ENCODE measurements around the gene ZHX3.

ZHX3 gene

DNA sequence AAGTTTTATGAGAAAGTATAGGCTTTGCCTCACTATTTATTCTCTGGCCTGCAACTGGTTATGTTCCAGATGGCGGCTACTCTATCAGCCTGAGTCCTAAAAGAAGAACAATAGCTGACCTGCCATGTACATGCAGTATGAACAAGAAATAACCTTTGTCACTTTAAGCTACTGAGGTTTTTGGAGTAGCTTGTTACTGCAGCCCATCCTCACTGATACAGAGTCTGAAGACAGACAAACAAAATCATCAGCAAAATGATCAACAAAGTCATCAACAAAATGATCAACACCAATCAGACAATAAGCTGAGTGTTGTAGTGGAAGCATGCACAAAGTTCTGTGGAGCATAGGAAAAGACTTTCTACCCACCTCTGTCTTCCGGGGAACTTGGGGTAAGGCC lies 97.7 kb downstream of the ZHX3 start:
- H3K79me2 ChIP-seq (ENCODE audit: control insufficient read depth, insufficient read depth, low read length), result no peaks in the 10 kb centered on the region
- H3K9ac ChIP-seq (ENCODE audit: low read length), result no peak overlapping the region
- H3K36me3 ChIP-seq (ENCODE audit: control insufficient read depth, insufficient read depth, low read length), result no peaks in the 10 kb centered on the region
- H2BK120ac ChIP-seq (ENCODE audit: low read depth, low read length), result no peak overlapping the region
- H2AK5ac ChIP-seq (ENCODE audit: low read length), result no peak overlapping the region
- DNase-seq, result no peak
- no peak overlapping the region for H3K56ac ChIP-seq (ENCODE audit: low read length)
- no peak overlapping the region for H4K5ac ChIP-seq (ENCODE audit: low read length)
- no peaks in the 10 kb centered on the region for H3K4me1 ChIP-seq (ENCODE audit: control insufficient read depth, low read depth, low read length)
- no peak overlapping the region for H3K4me2 ChIP-seq (ENCODE audit: low read length)
- no peak overlapping the region for H3K4ac ChIP-seq (ENCODE audit: low read depth, low read length)
- no peak overlapping the region for H3K4me3 ChIP-seq (ENCODE audit: low read length)
- no CpG with 5 or more reads among the region's 2 CpGs for WGBS (ENCODE audit: extremely low coverage, insufficient coverage, low lambda C conversion rate)
- no peak overlapping the region for H2BK15ac ChIP-seq (replicated peaks; ENCODE audit: low read depth)
- no peak overlapping the region for H3K23ac ChIP-seq (ENCODE audit: low read length)
- no peak overlapping the region for H3K27ac ChIP-seq (ENCODE audit: low read depth, low read length)
- no peaks in the 10 kb centered on the region for H3K79me1 ChIP-seq (ENCODE audit: low read length)
- H4K8ac ChIP-seq (ENCODE audit: low read depth, low read length), result no peak overlapping the region
- H3K18ac ChIP-seq (ENCODE audit: low read length), result no peak overlapping the region
- H3K27me3 ChIP-seq (ENCODE audit: insufficient read depth, low read length, poor library complexity), result no peaks in the 10 kb centered on the region
- no peak overlapping the region for H2BK5ac ChIP-seq (ENCODE audit: low read length)

DNA sequence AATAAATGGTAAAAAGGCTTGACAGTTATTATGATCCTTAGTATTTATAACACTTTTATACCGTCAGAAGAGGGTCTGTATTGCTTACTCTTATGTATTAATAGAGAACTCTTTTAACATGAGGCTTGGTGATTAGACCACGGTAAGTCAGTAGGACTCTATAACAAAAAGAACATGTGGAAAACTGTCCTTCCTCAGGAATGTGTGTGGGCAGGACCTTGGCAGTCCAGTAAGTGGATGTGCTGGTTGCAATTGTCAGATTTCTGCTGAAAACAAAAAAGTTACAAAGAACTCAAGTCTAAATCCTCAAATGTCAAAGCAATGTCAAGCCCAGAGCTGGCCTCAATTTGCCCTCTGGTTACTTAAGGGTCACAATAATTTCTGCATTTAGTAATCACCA lies 99.1 kb downstream of the ZHX3 start:
- Histone ChIP-seq H2BK15ac (replicated peaks; ENCODE audit: low read depth) (no peak overlapping the region), H3K4me3 (ENCODE audit: low read length) (no peak overlapping the region), H4K8ac (ENCODE audit: low read depth, low read length) (no peak overlapping the region), H3K79me2 (ENCODE audit: control insufficient read depth, insufficient read depth, low read length) (no peaks in the 10 kb centered on the region), H2BK120ac (ENCODE audit: low read depth, low read length) (no peak overlapping the region), H3K4me1 (ENCODE audit: control insufficient read depth, low read depth, low read length) (no peaks in the 10 kb centered on the region), H2BK5ac (ENCODE audit: low read length) (no peak overlapping the region), H3K36me3 (ENCODE audit: control insufficient read depth, insufficient read depth, low read length) (no peaks in the 10 kb centered on the region), H3K27ac (ENCODE audit: low read depth, low read length) (no peak overlapping the region), H3K4me2 (ENCODE audit: low read length) (no peak overlapping the region), H3K9ac (ENCODE audit: low read length) (no peak overlapping the region), H3K18ac (ENCODE audit: low read length) (no peak overlapping the region), H2AK5ac (ENCODE audit: low read length) (no peak overlapping the region), H3K56ac (ENCODE audit: low read length) (no peak overlapping the region), H3K4ac (ENCODE audit: low read depth, low read length) (no peak overlapping the region), H3K23ac (ENCODE audit: low read length) (no peak overlapping the region), H4K5ac (ENCODE audit: low read length) (no peak overlapping the region), H3K27me3 (ENCODE audit: insufficient read depth, low read length, poor library complexity) (no peaks in the 10 kb centered on the region), H3K79me1 (ENCODE audit: low read length) (no peaks in the 10 kb centered on the region)
- no peak for DNase-seq
- no CpG with 5 or more reads among the region's 2 CpGs for WGBS (ENCODE audit: extremely low coverage, insufficient coverage, low lambda C conversion rate)

DNA sequence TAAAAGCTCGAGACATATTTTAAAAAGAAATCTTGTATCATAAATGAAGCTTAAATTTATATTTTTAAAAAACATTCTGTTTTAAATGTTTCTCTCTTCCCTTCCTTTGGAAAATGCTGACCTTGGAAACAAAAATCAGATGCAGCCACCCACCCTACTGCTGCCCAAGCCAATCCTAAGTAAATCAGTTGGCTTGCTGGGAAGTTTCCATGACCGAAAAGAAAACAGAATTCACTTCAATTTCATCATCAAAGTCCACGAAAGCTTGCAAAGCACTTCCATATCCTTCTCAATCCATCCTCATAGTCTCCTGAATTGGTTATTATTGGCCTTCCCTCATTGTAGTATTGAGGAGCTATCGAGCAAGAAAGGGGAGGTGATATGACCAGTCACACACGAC lies 100.1 kb downstream of the ZHX3 start:
- Histone ChIP-seq H3K79me2 (ENCODE audit: control insufficient read depth, insufficient read depth, low read length) (no peaks in the 10 kb centered on the region), H2BK15ac (replicated peaks; ENCODE audit: low read depth) (no peak overlapping the region), H3K18ac (ENCODE audit: low read length) (no peak overlapping the region), H2BK120ac (ENCODE audit: low read depth, low read length) (no peak overlapping the region), H2AK5ac (ENCODE audit: low read length) (no peak overlapping the region), H3K4me3 (ENCODE audit: low read length) (no peak overlapping the region), H3K4ac (ENCODE audit: low read depth, low read length) (no peak overlapping the region), H4K5ac (ENCODE audit: low read length) (no peak overlapping the region), H3K36me3 (ENCODE audit: control insufficient read depth, insufficient read depth, low read length) (no peaks in the 10 kb centered on the region), H3K9ac (ENCODE audit: low read length) (no peak overlapping the region), H3K27me3 (ENCODE audit: insufficient read depth, low read length, poor library complexity) (no peaks in the 10 kb centered on the region), H3K4me2 (ENCODE audit: low read length) (no peak overlapping the region), H3K27ac (ENCODE audit: low read depth, low read length) (no peak overlapping the region), H3K4me1 (ENCODE audit: control insufficient read depth, low read depth, low read length) (no peaks in the 10 kb centered on the region), H4K8ac (ENCODE audit: low read depth, low read length) (no peak overlapping the region), H3K23ac (ENCODE audit: low read length) (no peak overlapping the region), H2BK5ac (ENCODE audit: low read length) (no peak overlapping the region), H3K56ac (ENCODE audit: low read length) (no peak overlapping the region), H3K79me1 (ENCODE audit: low read length) (no peaks in the 10 kb centered on the region)
- no CpG with 5 or more reads among the region's 5 CpGs for WGBS (ENCODE audit: extremely low coverage, insufficient coverage, low lambda C conversion rate)
- DNase-seq, result no peak

DNA sequence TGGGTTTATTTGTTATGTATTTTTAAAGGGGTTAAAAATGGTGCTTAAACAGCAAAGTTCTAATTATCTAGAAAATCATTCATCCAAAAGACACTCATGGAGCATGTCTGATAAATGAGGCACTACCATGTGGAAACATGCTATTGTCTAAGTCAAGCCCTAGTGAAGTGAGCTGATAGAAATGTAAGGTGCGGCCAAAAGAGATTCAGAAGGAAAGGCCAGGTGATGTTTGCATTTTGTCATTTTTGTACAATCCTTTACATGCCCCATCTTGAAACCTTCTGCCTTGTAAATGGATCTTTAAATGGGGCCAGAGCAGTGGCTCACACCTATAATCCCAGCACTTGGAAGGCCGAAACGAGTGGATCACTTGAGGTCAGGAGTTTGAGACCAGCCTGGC lies 102.9 kb downstream of the ZHX3 start:
- DNase-seq, result no peak

DNA sequence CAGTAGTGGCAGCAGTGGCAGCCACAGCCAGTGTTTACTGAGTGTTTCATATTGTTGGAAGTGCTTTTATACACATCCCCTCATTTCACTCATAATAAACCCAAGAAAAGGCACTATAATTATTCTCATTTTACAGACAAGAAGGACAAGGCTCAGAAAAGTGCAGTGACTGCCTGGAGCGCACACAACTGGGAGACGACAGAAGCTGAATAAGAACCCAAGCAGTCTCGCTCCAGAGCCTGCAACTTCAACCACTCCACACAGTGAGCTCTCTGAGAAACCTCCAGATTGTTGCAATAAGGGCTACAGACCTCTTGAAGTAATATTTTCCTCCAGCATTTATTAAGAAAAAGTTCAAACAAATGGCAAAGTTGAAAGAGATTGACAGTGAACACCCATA lies 103.3 kb downstream of the ZHX3 start:
- H2AK5ac ChIP-seq (ENCODE audit: low read length), result no peak overlapping the region
- no peak for DNase-seq
- no peak overlapping the region for H3K4ac ChIP-seq (ENCODE audit: low read depth, low read length)
- WGBS (ENCODE audit: extremely low coverage, insufficient coverage, low lambda C conversion rate), result no CpG with 5 or more reads among the region's 3 CpGs
- H4K5ac ChIP-seq (ENCODE audit: low read length), result no peak overlapping the region
- H3K36me3 ChIP-seq (ENCODE audit: control insufficient read depth, insufficient read depth, low read length), result no peaks in the 10 kb centered on the region
- no peak overlapping the region for H3K27ac ChIP-seq (ENCODE audit: low read depth, low read length)
- H3K79me2 ChIP-seq (ENCODE audit: control insufficient read depth, insufficient read depth, low read length), result no peaks in the 10 kb centered on the region
- no peaks in the 10 kb centered on the region for H3K27me3 ChIP-seq (ENCODE audit: insufficient read depth, low read length, poor library complexity)
- H3K4me3 ChIP-seq (ENCODE audit: low read length), result no peak overlapping the region
- no peaks in the 10 kb centered on the region for H3K4me1 ChIP-seq (ENCODE audit: control insufficient read depth, low read depth, low read length)
- H2BK120ac ChIP-seq (ENCODE audit: low read depth, low read length), result no peak overlapping the region
- H2BK5ac ChIP-seq (ENCODE audit: low read length), result no peak overlapping the region
- no peak overlapping the region for H3K23ac ChIP-seq (ENCODE audit: low read length)
- no peaks in the 10 kb centered on the region for H3K79me1 ChIP-seq (ENCODE audit: low read length)
- H3K9ac ChIP-seq (ENCODE audit: low read length), result no peak overlapping the region
- no peak overlapping the region for H3K18ac ChIP-seq (ENCODE audit: low read length)
- H4K8ac ChIP-seq (ENCODE audit: low read depth, low read length), result no peak overlapping the region
- no peak overlapping the region for H3K4me2 ChIP-seq (ENCODE audit: low read length)
- H3K56ac ChIP-seq (ENCODE audit: low read length), result no peak overlapping the region
- H2BK15ac ChIP-seq (replicated peaks; ENCODE audit: low read depth), result no peak overlapping the region

More for the DNA sequence above, 102.9 kb downstream of the ZHX3 start:
- Histone ChIP-seq H4K8ac (ENCODE audit: low read depth, low read length) (no peak overlapping the region), H3K4me1 (ENCODE audit: control insufficient read depth, low read depth, low read length) (no peaks in the 10 kb centered on the region), H3K27me3 (ENCODE audit: insufficient read depth, low read length, poor library complexity) (no peaks in the 10 kb centered on the region), H3K4me3 (ENCODE audit: low read length) (no peak overlapping the region), H3K36me3 (ENCODE audit: control insufficient read depth, insufficient read depth, low read length) (no peaks in the 10 kb centered on the region), H3K4ac (ENCODE audit: low read depth, low read length) (no peak overlapping the region), H3K79me2 (ENCODE audit: control insufficient read depth, insufficient read depth, low read length) (no peaks in the 10 kb centered on the region), H3K56ac (ENCODE audit: low read length) (no peak overlapping the region), H3K27ac (ENCODE audit: low read depth, low read length) (no peak overlapping the region), H2BK5ac (ENCODE audit: low read length) (no peak overlapping the region), H2AK5ac (ENCODE audit: low read length) (no peak overlapping the region), H3K79me1 (ENCODE audit: low read length) (no peaks in the 10 kb centered on the region), H2BK120ac (ENCODE audit: low read depth, low read length) (no peak overlapping the region), H3K23ac (ENCODE audit: low read length) (no peak overlapping the region), H3K9ac (ENCODE audit: low read length) (no peak overlapping the region), H3K4me2 (ENCODE audit: low read length) (no peak overlapping the region), H2BK15ac (replicated peaks; ENCODE audit: low read depth) (no peak overlapping the region), H4K5ac (ENCODE audit: low read length) (no peak overlapping the region), H3K18ac (ENCODE audit: low read length) (no peak overlapping the region)
- WGBS (ENCODE audit: extremely low coverage, insufficient coverage, low lambda C conversion rate), result no CpG with 5 or more reads among the region's 3 CpGs

DNA sequence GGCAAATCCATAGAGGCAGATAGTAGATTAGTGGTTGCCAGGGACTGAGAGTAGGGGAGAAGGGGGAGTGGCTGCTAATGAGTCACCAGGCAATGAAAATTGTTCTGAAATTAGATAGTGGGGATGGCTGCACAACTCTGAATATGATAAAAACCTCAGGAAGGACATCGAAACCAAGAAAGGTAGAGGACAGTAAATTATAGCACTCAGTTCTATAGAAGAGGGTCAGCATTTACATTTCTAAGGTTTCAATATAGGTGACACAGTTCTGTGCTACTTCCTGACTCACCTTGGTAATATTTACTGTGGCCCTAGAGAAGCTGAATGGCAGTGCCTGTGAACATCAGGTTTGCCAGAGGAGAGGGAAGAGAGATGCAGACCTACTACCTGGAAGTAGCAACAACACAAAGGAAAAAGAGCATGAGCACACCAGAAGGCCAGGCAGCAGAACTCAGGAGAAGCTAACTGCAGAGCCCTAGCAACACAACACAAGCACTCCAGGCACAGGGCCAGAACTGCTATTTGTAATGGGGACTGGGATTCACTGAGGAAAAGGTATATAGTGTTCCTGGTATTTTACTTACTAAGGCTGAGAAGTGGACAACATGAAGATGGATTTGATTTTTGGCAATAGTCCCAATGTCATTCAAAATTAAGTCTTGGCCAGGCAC lies 104.2 kb downstream of the ZHX3 start:
- Histone ChIP-seq H3K27me3 (ENCODE audit: insufficient read depth, low read length, poor library complexity) (no peaks in the 10 kb centered on the region), H3K4ac (ENCODE audit: low read depth, low read length) (no peak overlapping the region), H2BK15ac (replicated peaks; ENCODE audit: low read depth) (no peak overlapping the region), H4K5ac (ENCODE audit: low read length) (no peak overlapping the region), H2BK120ac (ENCODE audit: low read depth, low read length) (no peak overlapping the region), H3K79me1 (ENCODE audit: low read length) (no peaks in the 10 kb centered on the region), H2AK5ac (ENCODE audit: low read length) (no peak overlapping the region), H3K79me2 (ENCODE audit: control insufficient read depth, insufficient read depth, low read length) (no peaks in the 10 kb centered on the region), H4K8ac (ENCODE audit: low read depth, low read length) (no peak overlapping the region), H3K4me2 (ENCODE audit: low read length) (no peak overlapping the region), H3K9ac (ENCODE audit: low read length) (no peak overlapping the region), H3K27ac (ENCODE audit: low read depth, low read length) (no peak overlapping the region), H2BK5ac (ENCODE audit: low read length) (no peak overlapping the region), H3K4me1 (ENCODE audit: control insufficient read depth, low read depth, low read length) (no peaks in the 10 kb centered on the region), H3K36me3 (ENCODE audit: control insufficient read depth, insufficient read depth, low read length) (no peaks in the 10 kb centered on the region), H3K4me3 (ENCODE audit: low read length) (no peak overlapping the region), H3K23ac (ENCODE audit: low read length) (no peak overlapping the region), H3K56ac (ENCODE audit: low read length) (no peak overlapping the region), H3K18ac (ENCODE audit: low read length) (no peak overlapping the region)
- no peak for DNase-seq
- WGBS (ENCODE audit: extremely low coverage, insufficient coverage, low lambda C conversion rate), result no CpG with 5 or more reads among the region's 1 CpG
